ENCODE results near the gene ATG9B. TPM values are rescaled to one million over a fixed set of nuclear protein-coding genes. Genes with fewer than 3 reads are reported as not detected.
A peak's percentile ranks its signal among the peaks of the same experiment; 100 is the strongest.

ATG9B gene
- total and polyA plus RNA-seq, 9 of the 15 experiments (the other 6 are each of a cell fraction or from before 2014, with no cell fraction given): 0.29 to 8.0 (median 2.1) TPM

DNA sequence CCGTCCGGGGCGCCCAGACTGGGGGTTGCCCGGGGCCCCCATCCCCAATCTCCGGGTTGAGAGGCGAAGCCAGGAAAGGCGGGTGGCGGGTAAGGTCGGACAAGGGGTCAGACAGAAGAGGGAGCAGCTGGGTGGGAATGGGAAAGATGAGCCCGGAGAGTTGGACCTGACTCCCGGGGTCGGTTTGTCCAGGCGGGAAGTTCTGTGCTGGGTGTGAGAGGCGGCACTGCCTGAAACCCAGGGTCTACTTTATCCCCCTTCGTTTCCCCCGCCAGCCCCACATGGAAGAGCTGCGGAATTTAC is 35.8 kb upstream of the ATG9B start (continued):
- TF ChIP-seq ZNF224 (CRISPR knock-in tag; IDR thresholded peaks at IDR 0.05) (no peak), NFATC3 (IDR thresholded peaks at IDR 0.05) (no peak), ILK (tag; IDR thresholded peaks at IDR 0.05; ENCODE audit: borderline replicate concordance, low read depth) (no peak), MYBL2 (IDR thresholded peaks at IDR 0.05; ENCODE audit: low read depth) (no peak), MYBL2 (CRISPR knock-in tag; IDR thresholded peaks at IDR 0.05; ENCODE audit: borderline replicate concordance) (no peak), SIN3B (IDR thresholded peaks at IDR 0.05; ENCODE audit: low read depth) (no peak), SRSF1 (IDR thresholded peaks at IDR 0.05; ENCODE audit: low read depth, low read length) (no peak), POLR2H (tag; IDR thresholded peaks at IDR 0.05; ENCODE audit: low read depth) (no peak), SRF (CRISPR knock-in tag; IDR thresholded peaks at IDR 0.05) (no peak), NR1H2 (CRISPR knock-in tag; IDR thresholded peaks at IDR 0.05) (no peak), THRAP3 (IDR thresholded peaks at IDR 0.05; ENCODE audit: borderline replicate concordance) (no peak), KHSRP (IDR thresholded peaks at IDR 0.05) (no peak), TSHZ1 (CRISPR knock-in tag; IDR thresholded peaks at IDR 0.05) (no peak), ZNF431 (CRISPR knock-in tag; IDR thresholded peaks at IDR 0.05) (no peak), PHB (CRISPR knock-in tag; IDR thresholded peaks at IDR 0.05) (0 out of 2 replicates have a peak, but pooled peaks have one; percentile 18), POLR2AphosphoS2 (IDR thresholded peaks at IDR 0.05; ENCODE audit: low read length) (no peak), NFIC (IDR thresholded peaks at IDR 0.05) (no peak), KAT7 (CRISPR knock-in tag; IDR thresholded peaks at IDR 0.05; ENCODE audit: borderline replicate concordance) (0 out of 2 replicates have a peak, but pooled peaks have one; percentile 8), CBFB (CRISPR knock-in tag; IDR thresholded peaks at IDR 0.05) (no peak), E2F6 (IDR thresholded peaks at IDR 0.05; ENCODE audit: borderline replicate concordance in 1 of 2, extremely low read depth in 1 of 2, insufficient read depth in 1 of 2, insufficient read length in 1 of 2, low read depth in 1 of 2, low read length in 1 of 2, poor library complexity in 1 of 2, severe bottlenecking in 1 of 2) (no peak), TBP (optimal IDR thresholded peaks at IDR 0.05; ENCODE audit: low read depth, low read length) (no peak), ZNF764 (CRISPR knock-in tag; IDR thresholded peaks at IDR 0.05; ENCODE audit: low read depth) (no peak), CTCFL (IDR thresholded peaks at IDR 0.05; ENCODE audit: borderline replicate concordance, insufficient read depth, low read depth, low read length, poor library complexity, severe bottlenecking) (no peak), NCOA6 (IDR thresholded peaks at IDR 0.05) (no peak)
